ENCODE results near the gene ZSCAN21.

Gene ZSCAN21

GRCh38 chr7:100071018-100071723 lies 21.6 kb downstream of the ZSCAN21 start:
- Histone ChIP-seq H3K27ac (ENCODE audit: insufficient read depth, low read length, poor library complexity, severe bottlenecking) (no peak overlapping the region), H3K36me3 (ENCODE audit: control insufficient read depth, insufficient read depth, low read length) (peaks cover 60% of the 10 kb centered on the region), H3K27me3 (replicated peaks; ENCODE audit: control insufficient read depth, insufficient read depth, low read length, poor library complexity, severe bottlenecking) (no peaks in the 10 kb centered on the region), H3K4me3 (ENCODE audit: insufficient read depth, low read depth, low read length, poor library complexity, severe bottlenecking) (no peak overlapping the region), H3K4me1 (ENCODE audit: control insufficient read depth, insufficient read depth, low read length, poor library complexity, severe bottlenecking) (no peaks in the 10 kb centered on the region), H3K9me3 (ENCODE audit: control insufficient read depth, low read length) (peaks cover 20% of the 10 kb centered on the region)
- no peak for DNase-seq

- no peaks in the 10 kb centered on the region for H3K27me3 ChIP-seq (replicated peaks; ENCODE audit: control insufficient read depth, insufficient read depth, low read length, poor library complexity, severe bottlenecking)
- no peak overlapping the region for H3K4me3 ChIP-seq (ENCODE audit: insufficient read depth, low read depth, low read length, poor library complexity, severe bottlenecking)
- peaks cover 70% of the 10 kb centered on the region for H3K36me3 ChIP-seq (ENCODE audit: control insufficient read depth, insufficient read depth, low read length)
- H3K27ac ChIP-seq (ENCODE audit: insufficient read depth, low read length, poor library complexity, severe bottlenecking), result no peak overlapping the region
- DNase-seq, result no peak
- peaks cover 20% of the 10 kb centered on the region for H3K9me3 ChIP-seq (ENCODE audit: control insufficient read depth, low read length)
- H3K4me1 ChIP-seq (ENCODE audit: control insufficient read depth, insufficient read depth, low read length, poor library complexity, severe bottlenecking), result peaks cover 2% of the 10 kb centered on the region
Observed at GRCh38 chr7:100072462-100072861, 22.9 kb downstream of the ZSCAN21 start.

DNA sequence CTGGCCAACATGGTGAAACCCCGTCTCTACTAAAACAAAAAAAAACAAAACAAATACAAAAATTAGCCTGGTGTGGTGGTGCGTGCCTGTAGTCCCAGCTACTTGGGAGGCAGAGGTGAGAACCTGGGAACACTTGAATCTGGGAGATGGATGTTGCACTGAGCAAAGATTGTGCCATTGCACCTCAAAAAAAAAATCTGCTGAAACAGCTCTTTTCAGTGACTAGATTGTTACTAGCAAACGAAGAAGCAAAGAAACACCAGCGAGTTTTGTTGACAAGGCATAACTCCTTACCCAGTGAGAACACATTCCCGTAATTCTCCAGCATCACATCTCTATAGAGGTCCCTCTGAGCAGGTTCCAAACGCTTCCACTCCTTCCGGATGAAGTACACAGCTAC lies 25.3 kb downstream of the ZSCAN21 start:
- Histone ChIP-seq H3K4me3 (ENCODE audit: insufficient read depth, low read depth, low read length, poor library complexity, severe bottlenecking) (no peak overlapping the region), H3K4me1 (ENCODE audit: control insufficient read depth, insufficient read depth, low read length, poor library complexity, severe bottlenecking) (peaks cover 2% of the 10 kb centered on the region), H3K36me3 (ENCODE audit: control insufficient read depth, insufficient read depth, low read length) (peaks cover 81% of the 10 kb centered on the region), H3K27me3 (replicated peaks; ENCODE audit: control insufficient read depth, insufficient read depth, low read length, poor library complexity, severe bottlenecking) (no peaks in the 10 kb centered on the region), H3K9me3 (ENCODE audit: control insufficient read depth, low read length) (peaks cover 20% of the 10 kb centered on the region), H3K27ac (ENCODE audit: insufficient read depth, low read length, poor library complexity, severe bottlenecking) (no peak overlapping the region)
- no peak for DNase-seq

- peaks cover 77% of the 10 kb centered on the region for H3K36me3 ChIP-seq (ENCODE audit: control insufficient read depth, insufficient read depth, low read length)
- no peak for DNase-seq
Observed at GRCh38 chr7:100075418-100075817, 25.8 kb downstream of the ZSCAN21 start.

DNA sequence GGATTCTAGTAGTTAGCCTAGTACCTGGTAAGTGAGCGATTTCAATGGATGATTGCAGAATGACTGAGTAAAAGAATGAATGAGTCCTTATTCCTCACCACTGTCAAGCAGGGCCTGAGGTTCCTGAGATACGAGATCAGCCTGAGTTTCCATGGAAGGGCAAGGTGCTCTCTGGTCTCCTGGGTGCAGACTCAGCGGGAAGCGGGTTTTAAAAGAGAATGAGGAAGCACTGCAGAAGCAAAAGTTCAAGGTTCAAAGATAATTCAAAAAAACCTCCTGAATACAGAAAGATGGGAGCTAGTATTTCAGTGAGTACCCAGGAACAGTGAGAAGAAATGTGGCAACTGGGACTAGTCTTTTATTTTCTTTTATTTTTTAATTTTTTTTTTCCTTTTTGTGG lies 27.6 kb downstream of the ZSCAN21 start:
- no peak overlapping the region for H3K4me3 ChIP-seq (ENCODE audit: insufficient read depth, low read depth, low read length, poor library complexity, severe bottlenecking)
- no peak for DNase-seq
- H3K9me3 ChIP-seq (ENCODE audit: control insufficient read depth, low read length), result peaks cover 3% of the 10 kb centered on the region
- no peak overlapping the region for H3K27ac ChIP-seq (ENCODE audit: insufficient read depth, low read length, poor library complexity, severe bottlenecking)
- peaks cover 59% of the 10 kb centered on the region for H3K36me3 ChIP-seq (ENCODE audit: control insufficient read depth, insufficient read depth, low read length)
- H3K4me1 ChIP-seq (ENCODE audit: control insufficient read depth, insufficient read depth, low read length, poor library complexity, severe bottlenecking), result peaks cover 7% of the 10 kb centered on the region
- H3K27me3 ChIP-seq (replicated peaks; ENCODE audit: control insufficient read depth, insufficient read depth, low read length, poor library complexity, severe bottlenecking), result no peaks in the 10 kb centered on the region

More at GRCh38 chr7:100075418-100075817, 25.8 kb downstream of the ZSCAN21 start:
- Histone ChIP-seq H3K4me1 (ENCODE audit: control insufficient read depth, insufficient read depth, low read length, poor library complexity, severe bottlenecking) (peaks cover 2% of the 10 kb centered on the region), H3K27ac (ENCODE audit: insufficient read depth, low read length, poor library complexity, severe bottlenecking) (no peak overlapping the region), H3K4me3 (ENCODE audit: insufficient read depth, low read depth, low read length, poor library complexity, severe bottlenecking) (no peak overlapping the region), H3K9me3 (ENCODE audit: control insufficient read depth, low read length) (peaks cover 20% of the 10 kb centered on the region), H3K27me3 (replicated peaks; ENCODE audit: control insufficient read depth, insufficient read depth, low read length, poor library complexity, severe bottlenecking) (no peaks in the 10 kb centered on the region)

DNA sequence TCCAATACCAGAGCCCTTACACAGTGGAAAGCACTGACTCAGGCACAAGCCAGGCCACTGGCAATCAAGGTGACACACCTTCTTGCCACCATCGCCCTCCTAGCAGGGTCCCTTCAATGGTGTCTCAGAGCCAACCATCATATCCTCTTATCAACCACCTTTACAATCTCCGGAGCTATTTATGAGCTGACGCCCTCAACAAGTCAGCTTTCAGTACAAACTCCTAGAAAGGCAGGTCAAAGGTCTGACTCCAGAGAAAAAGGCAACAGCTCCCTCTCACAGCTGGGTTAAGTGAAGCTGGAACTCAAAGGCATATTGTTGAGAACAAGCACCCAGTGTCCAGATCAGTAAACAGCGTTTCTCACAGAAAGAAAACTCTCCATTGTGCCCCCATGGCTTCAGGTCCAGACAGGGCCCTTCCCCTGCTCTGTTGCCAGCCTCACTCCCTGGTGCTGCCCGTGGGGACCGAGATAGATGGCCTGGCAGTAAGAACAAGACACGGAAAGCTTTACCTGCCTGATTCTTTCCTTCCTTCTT lies 29.5 kb downstream of the ZSCAN21 start:
- H3K36me3 ChIP-seq (ENCODE audit: control insufficient read depth, insufficient read depth, low read length), result peaks cover 40% of the 10 kb centered on the region
- H3K4me3 ChIP-seq (ENCODE audit: insufficient read depth, low read depth, low read length, poor library complexity, severe bottlenecking), result no peak overlapping the region
- H3K9me3 ChIP-seq (ENCODE audit: control insufficient read depth, low read length), result no peaks in the 10 kb centered on the region
- no peaks in the 10 kb centered on the region for H3K27me3 ChIP-seq (replicated peaks; ENCODE audit: control insufficient read depth, insufficient read depth, low read length, poor library complexity, severe bottlenecking)
- peaks cover 14% of the 10 kb centered on the region for H3K4me1 ChIP-seq (ENCODE audit: control insufficient read depth, insufficient read depth, low read length, poor library complexity, severe bottlenecking)
- no peak for DNase-seq
- H3K27ac ChIP-seq (ENCODE audit: insufficient read depth, low read length, poor library complexity, severe bottlenecking), result no peak overlapping the region

DNA sequence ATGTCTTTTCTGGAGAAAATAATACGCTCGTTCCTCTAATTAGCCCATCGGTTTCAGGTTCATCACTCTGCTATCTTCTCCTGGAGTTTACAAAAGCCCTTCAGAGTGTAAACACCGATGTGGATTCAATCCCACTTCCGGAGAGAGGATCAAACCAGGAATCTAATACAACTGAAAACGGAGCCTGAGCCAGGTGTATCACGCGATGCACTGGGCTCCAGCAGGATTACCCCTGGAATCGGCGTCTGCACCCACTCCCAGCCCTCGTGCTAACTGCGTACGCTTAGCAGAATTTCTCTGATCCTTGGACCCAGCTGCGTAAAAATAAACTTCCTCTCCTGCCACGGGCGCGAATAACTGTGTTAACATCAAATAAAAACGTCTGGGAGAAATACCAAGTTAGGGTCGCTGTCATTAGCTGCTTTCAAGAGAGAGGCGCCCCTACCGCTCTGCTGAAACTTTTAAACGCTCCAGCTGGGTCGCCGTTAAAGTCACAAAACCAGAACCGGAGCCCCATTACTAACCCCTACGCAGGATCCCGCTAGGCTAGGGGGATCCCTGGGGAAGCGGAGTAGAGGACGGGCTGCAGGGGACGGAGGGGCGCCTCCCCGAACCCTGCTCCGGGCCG lies 31.4 kb downstream of the ZSCAN21 start:
- no peaks in the 10 kb centered on the region for H3K9me3 ChIP-seq (ENCODE audit: control insufficient read depth, low read length)
- H3K4me3 ChIP-seq (ENCODE audit: insufficient read depth, low read depth, low read length, poor library complexity, severe bottlenecking), result peak overlapping the region; percentile 80
- no peak for DNase-seq
- H3K36me3 ChIP-seq (ENCODE audit: control insufficient read depth, insufficient read depth, low read length), result peaks cover 22% of the 10 kb centered on the region
- H3K27me3 ChIP-seq (replicated peaks; ENCODE audit: control insufficient read depth, insufficient read depth, low read length, poor library complexity, severe bottlenecking), result no peaks in the 10 kb centered on the region
- peak overlapping the region; percentile 83 for H3K27ac ChIP-seq (ENCODE audit: insufficient read depth, low read length, poor library complexity, severe bottlenecking)
- H3K4me1 ChIP-seq (ENCODE audit: control insufficient read depth, insufficient read depth, low read length, poor library complexity, severe bottlenecking), result peaks cover 14% of the 10 kb centered on the region

DNA sequence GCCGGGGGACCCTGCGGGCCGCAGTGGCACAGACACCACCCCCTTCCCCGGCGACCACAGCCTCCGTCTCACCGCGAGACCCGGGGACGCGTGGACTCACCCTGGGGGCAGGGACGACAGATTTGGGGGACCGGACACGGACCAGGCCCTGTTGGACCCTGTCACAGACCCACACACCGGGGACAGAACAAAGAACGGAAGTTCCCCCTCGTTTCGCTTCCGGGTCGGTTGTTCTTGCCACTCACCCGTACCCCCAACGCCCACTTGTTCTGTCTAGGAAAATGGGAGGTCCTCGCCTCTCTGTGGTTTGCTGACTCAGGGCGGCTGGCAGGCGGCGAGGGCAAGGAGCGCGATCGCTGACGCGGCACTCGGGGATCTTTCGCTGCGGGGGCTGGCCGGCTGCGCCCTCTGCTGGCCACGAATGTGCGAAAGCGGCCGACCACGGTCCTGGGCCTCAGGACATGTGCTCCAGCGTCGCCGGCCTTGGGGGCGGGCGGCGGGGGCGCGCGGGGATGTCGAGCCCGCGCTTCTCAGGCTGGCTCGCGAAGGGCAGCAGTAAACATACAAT lies 32.0 kb downstream of the ZSCAN21 start, which contains the start of gene ZNF3:
Gene ZNF3 (minus strand): TSS at position 189 of the 568 bp plus-strand sequence. CDS start 4,366 bp downstream, outside the sequence.
- peak; percentile 94 to 97 (median 96) for DNase-seq
- Histone ChIP-seq H3K36me3 (ENCODE audit: control insufficient read depth, insufficient read depth, low read length) (peaks cover 16% of the 10 kb centered on the region), H3K4me3 (ENCODE audit: insufficient read depth, low read depth, low read length, poor library complexity, severe bottlenecking) (peak within 1 kb of the TSS; percentile 80), H3K27me3 (replicated peaks; ENCODE audit: control insufficient read depth, insufficient read depth, low read length, poor library complexity, severe bottlenecking) (no peaks in the 10 kb centered on the region), H3K4me1 (ENCODE audit: control insufficient read depth, insufficient read depth, low read length, poor library complexity, severe bottlenecking) (peaks cover 14% of the 10 kb centered on the region), H3K9me3 (ENCODE audit: control insufficient read depth, low read length) (no peaks in the 10 kb centered on the region), H3K27ac (ENCODE audit: insufficient read depth, low read length, poor library complexity, severe bottlenecking) (peak within 1 kb of the TSS; percentile 83)

DNA sequence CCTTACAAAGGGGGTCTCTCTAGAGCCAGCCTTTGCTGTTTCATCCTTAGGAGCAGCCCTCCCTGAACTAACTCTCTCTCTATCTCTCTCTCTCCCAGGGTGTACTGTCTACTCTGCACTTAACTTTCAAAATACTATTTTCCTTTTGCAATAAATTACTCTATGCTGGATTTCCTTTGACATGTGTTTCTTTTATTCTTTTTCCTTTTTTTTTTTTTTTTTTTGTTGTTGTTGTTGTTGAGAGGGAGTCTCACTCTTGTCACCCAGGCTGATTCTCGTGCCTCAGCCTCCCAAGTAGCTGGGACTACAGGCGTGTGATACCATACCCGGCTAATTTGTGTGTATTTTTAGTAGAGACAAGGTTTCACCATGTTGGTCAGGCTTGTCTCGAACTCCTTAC lies 33.4 kb downstream of the ZSCAN21 start:
- Histone ChIP-seq H3K36me3 (ENCODE audit: control insufficient read depth, insufficient read depth, low read length) (peaks cover 10% of the 10 kb centered on the region), H3K9me3 (ENCODE audit: control insufficient read depth, low read length) (no peaks in the 10 kb centered on the region), H3K27me3 (replicated peaks; ENCODE audit: control insufficient read depth, insufficient read depth, low read length, poor library complexity, severe bottlenecking) (no peaks in the 10 kb centered on the region), H3K27ac (ENCODE audit: insufficient read depth, low read length, poor library complexity, severe bottlenecking) (no peak overlapping the region), H3K4me3 (ENCODE audit: insufficient read depth, low read depth, low read length, poor library complexity, severe bottlenecking) (no peak overlapping the region), H3K4me1 (ENCODE audit: control insufficient read depth, insufficient read depth, low read length, poor library complexity, severe bottlenecking) (peaks cover 14% of the 10 kb centered on the region)
- DNase-seq, result no peak

- no peak overlapping the region for H3K4me3 ChIP-seq (ENCODE audit: insufficient read depth, low read depth, low read length, poor library complexity, severe bottlenecking)
- no peak overlapping the region for H3K27ac ChIP-seq (ENCODE audit: insufficient read depth, low read length, poor library complexity, severe bottlenecking)
- peaks cover 18% of the 10 kb centered on the region for H3K4me1 ChIP-seq (ENCODE audit: control insufficient read depth, insufficient read depth, low read length, poor library complexity, severe bottlenecking)
- no peak for DNase-seq
- no peaks in the 10 kb centered on the region for H3K9me3 ChIP-seq (ENCODE audit: control insufficient read depth, low read length)
- H3K27me3 ChIP-seq (replicated peaks; ENCODE audit: control insufficient read depth, insufficient read depth, low read length, poor library complexity, severe bottlenecking), result no peaks in the 10 kb centered on the region
- peaks cover 3% of the 10 kb centered on the region for H3K36me3 ChIP-seq (ENCODE audit: control insufficient read depth, insufficient read depth, low read length)
Observed at GRCh38 chr7:100085515-100085914, 35.9 kb downstream of the ZSCAN21 start.
